HG02884 (cell line): ENCODE data around the gene MMP20.
A peak's percentile ranks its signal among the peaks of the same experiment; 100 is the strongest.

Experiments used
- ATAC-seq: cut with Tn5 transposase; IDR thresholded peaks from one replicate; pipeline ENCODE4 v1.9.1; 2021; ENCODE audit warnings: mild to moderate bottlenecking, moderate library complexity; ENCODE audit not compliant: unreplicated experiment

The MMP20 gene

DNA sequence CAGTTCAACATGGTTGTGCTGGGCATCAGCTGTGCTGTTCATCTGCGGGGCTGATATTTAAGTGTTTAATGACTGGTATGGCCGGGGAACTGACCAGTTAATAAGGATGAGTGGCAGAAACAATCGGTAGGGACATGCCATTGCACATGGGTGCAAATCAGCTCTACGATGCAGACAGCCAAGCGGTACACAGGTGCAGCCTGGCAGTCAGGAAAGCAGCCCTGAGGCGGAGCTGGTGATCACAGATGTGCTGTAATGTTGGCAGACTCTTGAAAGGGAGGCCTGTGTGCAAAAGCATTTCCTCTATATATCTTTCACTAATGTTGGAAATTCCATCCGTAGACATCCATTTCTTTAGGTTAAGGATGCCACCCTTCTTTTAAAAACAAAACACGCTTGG lies 1.1 kb downstream of the MMP20 start:
- ATAC-seq, result no peak

DNA sequence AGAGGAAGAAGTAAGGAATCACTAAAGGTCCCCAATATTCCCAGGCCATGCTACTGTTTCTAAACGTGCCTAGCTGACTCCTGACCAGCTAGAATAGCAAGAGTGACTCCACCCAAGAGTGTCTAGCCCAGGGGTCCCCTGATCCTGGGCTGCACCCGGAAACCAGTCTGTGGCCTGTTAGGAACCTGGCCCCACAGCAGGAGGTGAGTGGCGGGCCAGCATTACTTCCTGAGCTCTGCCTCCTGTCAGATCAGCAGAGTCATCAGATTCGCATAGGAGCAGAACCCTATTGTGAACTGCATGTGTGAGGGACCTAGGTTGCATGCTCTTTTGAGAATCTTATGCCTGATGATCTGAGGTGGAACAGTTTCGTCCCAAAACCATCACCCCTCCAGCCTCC lies 2.0 kb downstream of the MMP20 start:
- ATAC-seq, result no peak

DNA sequence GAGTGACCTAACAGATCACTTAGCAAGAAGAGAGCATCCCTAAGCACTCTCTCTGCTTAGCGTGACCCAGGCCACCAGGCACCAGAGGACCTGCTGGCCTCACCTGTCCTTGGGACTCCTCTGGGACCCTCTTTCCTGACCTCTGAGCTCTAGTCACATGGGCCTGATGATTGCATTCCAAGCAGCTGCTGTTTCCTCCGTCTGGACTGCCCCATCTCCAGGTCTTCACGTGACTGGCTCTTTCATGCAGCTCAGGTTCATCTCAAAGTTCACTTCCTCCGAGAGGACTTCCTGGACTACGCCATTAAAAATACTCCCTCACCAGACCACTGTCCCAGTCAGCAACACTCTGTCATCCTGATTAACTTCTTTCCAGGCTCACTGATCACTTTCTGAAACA lies 2.9 kb downstream of the MMP20 start:
- ATAC-seq, result no peak

DNA sequence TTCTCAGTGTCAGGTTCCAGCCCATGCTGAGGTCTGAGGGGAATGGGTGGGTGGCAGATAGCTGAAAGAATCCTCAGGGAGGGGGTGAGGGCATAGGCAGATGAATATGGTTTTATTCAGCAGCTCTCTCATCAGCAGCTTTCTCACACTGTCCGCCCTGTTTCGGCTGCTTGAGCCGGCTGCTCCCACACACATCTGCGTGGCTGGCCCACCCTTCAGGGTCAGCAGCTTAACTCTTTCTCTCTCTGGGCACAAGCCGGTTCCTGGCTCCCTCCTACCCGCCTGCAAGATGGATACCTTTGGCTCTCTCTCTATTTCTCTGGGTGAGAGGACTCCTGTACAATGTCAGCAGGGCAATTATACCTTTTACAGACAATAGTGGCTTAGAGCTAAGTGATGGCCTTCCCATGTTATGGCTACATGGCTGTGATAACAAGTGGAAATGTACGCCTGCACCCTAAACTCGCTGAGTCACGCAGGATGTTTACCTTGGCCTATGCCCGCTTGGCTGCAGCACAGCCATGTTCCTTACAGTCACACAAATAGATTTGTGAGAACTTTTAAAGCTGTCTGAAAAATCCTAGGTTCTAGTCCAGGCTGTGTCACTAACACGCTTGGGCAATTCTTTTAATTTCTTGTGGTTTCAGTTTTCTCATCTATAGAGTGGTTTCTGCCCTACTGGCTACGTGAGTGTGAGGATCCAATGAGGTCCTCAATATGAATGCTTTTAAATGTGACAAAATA lies 4.1 kb downstream of the MMP20 start:
- no peak for ATAC-seq

DNA sequence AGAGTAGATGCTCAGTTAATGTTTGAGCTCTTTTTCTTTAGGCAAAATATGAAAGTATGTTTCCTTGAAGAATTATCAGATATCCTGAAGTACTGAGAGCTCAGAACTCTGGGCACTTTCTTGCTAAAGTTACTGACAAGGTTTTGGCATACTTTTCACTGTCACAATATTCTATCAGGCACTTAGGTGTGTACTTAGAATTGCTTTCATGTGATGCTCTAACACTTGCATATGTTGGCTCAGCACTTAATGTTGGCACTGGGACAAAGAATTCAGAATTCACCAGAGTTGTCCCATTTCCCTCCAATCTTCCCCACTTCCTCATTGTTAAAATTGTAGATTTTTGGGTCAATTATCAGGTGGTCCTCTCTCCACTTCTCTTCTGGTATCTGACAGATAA lies 5.0 kb downstream of the MMP20 start:
- no peak for ATAC-seq

DNA sequence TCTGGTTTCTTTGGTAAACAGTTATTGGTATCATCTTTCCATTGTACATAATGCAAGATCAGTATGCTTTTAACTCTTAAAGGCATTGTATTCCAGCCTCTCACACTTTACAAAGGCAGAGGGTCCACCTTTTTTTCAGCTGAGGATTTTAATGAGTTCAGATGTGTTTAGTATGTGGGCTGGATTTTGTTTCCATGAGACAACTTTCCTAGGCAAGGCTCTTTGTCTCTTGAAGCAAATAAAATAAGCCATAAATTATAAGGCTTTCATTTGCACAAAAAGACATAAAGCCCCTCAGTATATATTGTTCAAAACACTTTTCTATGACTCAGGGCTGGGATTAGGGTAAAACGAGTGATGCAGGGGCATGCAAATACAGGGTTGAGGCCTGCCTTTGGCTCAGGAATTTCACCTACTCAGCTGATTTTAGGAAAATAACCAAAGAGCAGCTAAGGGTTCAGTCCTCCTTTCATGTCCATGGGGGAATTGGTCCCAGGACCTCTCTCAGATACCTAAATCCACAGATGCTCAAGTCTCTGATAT lies 7.6 kb downstream of the MMP20 start:
- no peak for ATAC-seq

DNA sequence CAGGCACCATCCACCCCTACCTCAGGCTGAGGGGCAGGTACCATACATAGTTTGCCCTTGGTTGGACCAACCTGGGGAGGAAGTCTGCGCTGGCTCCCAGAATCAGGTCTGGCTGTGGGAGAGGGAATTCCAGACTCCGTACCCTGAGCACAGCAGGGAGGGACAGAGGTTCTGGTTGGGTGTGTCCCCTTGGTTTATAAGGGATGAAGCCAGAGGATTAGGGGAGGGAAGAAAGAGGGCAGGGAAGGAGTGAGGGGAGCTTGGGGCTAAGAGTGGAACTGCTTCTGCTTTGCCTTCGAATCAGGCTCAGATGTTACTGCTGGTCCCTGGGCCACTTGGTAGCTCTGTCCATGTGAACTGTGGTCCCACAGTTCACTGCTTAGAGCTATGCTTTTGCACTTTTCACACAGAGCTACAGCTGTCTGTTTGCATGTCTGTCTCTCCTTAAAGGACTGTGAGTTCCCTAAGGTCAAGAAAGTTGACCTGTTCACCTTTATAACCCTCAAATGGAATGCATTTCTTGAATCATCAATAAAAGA lies 9.2 kb downstream of the MMP20 start:
- no peak for ATAC-seq

DNA sequence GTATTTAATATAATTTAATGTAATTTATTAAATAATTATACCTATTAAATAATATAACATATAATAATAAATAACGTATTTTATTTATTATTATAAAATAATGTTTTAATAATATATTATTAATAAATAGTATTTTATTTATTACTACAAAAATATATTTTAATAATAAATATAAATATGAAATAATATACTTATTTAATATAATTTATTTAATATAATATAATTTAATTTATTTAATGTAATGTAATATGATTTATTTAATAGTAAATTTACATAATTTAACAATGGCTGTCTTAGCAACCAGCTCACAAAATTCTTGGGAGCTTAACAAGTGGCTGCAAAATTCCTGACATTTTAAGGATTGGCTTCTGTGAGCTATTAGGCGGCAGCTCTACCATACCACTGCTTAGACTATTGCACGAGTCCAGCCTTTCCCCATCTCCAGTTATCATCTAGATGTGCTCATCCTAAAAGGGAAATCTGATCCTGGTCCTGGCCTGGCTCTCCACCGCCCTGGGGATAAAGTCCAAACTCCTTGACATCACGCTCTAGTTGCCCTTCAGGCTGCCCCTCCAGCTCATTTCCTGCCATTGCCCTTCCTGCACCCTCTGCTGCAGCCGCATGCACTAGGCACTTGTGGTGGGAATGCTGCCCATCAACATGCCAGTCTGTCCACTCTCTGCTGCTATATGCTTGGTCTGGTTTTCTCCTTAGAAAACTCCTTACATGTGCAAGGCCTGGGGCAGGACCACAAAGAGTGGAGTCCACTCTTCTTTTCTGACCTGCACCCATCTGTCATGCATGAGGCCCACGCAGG lies 9.8 kb downstream of the MMP20 start:
- ATAC-seq, result no peak

DNA sequence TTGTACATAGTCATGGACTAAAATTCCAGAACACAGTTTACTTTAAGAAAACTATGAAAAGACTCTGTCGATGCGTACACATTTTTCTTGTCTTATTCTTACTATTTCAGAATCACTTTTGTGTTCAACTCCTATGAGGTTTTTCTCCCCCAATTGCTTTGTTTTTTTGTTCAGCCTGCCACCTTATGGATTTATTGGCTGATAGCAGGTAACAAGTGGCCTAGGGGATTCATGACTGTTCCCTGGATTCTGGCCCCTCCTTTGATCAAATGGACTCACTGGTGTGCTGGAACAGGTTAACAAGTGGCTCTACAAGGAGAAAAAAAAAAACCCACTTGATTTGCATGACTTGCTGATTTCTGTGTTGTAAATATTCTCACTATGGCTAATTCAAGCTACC lies 10.6 kb downstream of the MMP20 start:
- ATAC-seq, result no peak

DNA sequence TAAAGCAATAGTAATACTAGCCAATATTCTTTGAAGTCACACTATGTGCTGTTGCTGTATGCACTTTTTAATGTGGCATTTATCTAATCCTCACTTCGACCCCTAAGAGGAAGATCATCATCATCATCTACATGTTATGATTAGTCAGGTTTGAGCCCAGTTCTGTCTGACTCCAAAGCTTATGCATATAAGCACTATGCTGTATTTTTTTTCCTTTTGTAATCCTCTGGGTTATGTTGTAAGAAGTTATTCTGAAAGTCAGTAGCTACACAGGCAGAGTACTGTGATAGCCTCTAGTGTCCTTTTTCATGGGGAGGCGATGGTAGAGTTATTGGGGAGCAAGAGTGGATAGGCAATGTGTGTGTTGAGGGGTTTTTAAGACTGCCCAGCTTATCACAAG lies 11.1 kb downstream of the MMP20 start:
- ATAC-seq, result no peak

DNA sequence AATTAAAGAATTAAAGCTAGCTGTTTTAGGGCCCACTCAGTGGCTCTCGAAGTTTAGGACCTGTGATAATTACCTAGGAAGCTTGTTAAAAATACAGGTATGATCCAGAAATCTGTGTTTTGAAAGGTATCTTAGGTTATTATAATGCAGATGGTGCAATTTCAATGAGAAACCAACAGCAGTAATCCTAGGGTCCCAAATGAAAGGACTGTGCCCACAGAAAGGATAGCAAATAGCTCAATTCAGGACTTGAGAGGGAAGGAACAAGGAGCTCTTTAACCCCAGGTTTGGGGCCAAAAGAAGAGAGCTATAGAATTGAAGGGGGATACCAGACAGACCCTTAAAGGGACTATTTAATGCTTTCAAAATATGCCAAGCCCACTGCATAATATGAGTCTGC lies 11.7 kb downstream of the MMP20 start:
- ATAC-seq, result no peak

DNA sequence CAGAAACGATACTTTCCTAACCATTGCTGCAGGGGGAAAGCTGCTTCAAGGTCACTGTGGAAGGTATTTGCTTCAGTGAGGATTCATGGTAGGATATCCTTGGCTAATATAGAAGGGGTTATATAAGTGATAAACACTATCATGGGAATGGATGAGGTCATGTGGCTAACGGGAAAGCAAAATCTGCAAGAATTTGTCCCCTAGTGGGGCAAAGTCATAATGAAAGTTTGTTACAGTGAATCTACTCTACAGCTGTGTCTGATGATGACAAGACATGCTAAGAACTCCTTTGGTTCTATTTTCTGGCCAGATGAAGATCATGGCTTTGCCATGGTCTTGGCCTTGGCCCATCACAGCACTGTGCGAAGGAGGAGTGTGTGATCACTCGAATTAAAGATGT lies 13.8 kb downstream of the MMP20 start:
- ATAC-seq, result peak; percentile 51

DNA sequence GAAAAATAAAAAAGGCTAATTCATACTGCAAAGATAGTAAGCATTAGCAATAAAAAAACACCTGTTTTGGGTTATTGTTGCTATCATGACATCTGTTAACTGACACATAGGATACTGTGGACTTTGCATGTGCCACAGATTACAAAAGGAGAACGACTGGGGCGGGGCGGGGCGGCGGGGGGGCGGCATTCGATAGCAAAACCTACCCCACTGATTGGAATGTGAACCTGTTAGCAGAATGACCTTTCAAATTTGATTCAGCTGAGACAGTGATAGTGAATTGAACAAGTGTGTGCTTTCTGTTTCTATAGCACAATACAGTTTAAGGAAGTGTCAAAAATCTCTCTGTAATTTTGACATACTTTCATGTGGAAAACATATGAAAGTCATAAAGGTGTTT lies 14.9 kb downstream of the MMP20 start:
- peak; percentile 26 for ATAC-seq

DNA sequence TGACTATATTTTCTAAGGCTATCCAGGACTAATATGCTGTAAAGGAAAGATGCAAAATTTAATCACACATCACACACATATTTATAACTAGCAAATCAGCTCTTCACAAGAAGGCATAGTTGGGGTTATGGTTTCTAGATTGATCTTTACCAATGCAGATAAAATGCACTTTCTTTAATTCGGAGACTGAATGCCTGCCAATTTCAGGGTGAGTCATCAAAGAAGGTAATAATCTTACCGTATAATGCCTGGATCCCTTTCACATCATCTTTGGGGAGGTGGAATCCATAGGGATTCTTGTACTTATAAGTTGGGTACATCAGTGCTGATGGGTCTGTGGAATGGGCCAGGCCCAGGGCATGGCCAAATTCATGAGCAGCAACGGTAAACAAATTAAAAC lies 16.4 kb downstream of the MMP20 start:
- ATAC-seq, result no peak

DNA sequence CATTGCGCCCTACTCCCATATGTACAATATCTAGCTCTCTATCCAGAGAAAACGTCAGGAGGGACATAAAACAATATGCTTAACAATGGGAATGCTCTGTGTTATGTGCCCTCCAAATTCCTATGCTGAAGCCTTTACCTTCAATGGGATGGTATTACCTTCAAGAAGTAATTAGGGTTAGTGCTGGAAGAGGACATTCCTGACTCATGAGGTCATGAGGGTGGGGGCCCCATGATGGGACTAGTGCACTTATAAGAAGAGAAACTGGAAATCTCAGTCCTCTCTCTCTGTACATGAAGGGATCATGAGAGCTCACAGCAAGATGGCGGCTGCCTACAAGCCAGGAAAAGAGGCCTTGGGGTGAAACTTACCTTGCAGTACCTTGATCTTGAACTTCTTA lies 20.3 kb downstream of the MMP20 start:
- no peak for ATAC-seq

DNA sequence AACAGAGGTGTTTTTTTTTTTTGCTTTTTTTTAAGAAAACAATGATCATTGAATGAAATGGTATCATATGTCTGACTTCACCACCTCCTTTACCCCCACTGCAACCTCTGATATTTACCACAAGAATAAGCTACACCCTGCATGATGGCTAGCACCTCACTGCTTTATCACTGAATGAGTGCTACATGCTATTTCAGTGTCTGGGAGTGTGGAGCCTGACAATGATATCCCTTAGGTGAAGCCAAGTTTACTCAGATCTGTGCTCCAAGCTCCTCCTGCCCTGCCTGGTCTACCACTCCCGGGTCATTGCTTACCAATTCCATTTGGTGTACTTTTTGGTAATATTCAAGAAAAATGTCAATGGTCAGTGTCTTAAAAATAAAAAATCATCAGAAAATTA lies 21.1 kb downstream of the MMP20 start:
- no peak for ATAC-seq

DNA sequence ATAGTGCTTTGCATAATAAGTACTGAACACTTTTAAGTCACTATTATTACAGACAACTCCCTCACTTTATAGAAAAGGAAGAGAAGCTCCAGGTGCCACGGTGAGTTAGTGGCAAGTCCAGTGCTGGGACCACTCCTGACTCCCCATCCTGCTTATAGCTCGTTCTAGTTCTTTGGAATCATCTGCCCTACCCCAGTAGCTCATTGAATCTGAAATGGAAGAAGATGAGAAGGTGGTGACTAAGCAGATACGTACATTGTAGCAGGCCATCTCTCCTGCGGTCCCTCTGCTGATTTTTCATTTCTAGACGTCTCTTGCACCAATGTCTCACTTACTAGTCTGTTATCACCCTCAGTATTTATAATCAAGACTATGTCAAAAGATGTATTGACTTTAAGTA lies 21.6 kb downstream of the MMP20 start:
- ATAC-seq, result no peak

DNA sequence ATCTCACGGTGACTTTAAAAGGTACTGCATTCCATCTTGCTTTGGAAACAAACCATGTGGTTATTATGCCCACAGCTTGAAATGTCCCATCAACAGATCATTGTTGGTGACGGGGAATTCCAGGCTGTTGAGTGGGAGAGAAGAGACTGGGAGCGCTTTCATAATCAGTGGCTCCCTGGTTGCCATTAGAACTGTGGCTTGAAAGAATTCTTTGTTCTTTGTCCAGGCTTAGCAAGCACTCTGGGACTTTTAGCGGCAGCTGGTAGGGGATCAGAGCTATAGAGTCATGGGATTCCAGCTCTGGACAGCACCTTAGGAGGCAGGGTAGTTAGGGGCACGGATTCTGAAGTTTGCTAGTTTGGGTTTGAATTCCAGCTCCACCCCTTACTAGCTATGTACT lies 22.0 kb downstream of the MMP20 start:
- no peak for ATAC-seq

DNA sequence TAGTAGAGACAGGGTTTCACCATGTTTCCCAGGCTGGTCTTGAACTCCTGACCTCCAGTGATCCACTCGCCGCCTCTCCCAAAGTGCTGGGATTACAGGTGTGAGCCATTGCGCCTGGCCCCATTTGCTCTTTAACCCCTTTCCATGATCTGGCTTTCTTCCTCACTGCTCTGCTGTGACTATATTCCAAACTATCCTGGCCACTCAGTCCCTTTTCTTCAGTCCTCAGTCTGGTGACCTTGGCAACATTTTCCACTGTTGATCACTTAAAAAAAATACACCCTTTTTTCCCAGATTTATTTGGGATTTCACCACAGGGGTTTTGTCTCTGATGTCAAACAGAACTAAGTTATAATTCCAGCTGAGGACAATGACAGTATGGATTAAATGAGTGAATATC lies 24.5 kb downstream of the MMP20 start:
- ATAC-seq, result no peak

DNA sequence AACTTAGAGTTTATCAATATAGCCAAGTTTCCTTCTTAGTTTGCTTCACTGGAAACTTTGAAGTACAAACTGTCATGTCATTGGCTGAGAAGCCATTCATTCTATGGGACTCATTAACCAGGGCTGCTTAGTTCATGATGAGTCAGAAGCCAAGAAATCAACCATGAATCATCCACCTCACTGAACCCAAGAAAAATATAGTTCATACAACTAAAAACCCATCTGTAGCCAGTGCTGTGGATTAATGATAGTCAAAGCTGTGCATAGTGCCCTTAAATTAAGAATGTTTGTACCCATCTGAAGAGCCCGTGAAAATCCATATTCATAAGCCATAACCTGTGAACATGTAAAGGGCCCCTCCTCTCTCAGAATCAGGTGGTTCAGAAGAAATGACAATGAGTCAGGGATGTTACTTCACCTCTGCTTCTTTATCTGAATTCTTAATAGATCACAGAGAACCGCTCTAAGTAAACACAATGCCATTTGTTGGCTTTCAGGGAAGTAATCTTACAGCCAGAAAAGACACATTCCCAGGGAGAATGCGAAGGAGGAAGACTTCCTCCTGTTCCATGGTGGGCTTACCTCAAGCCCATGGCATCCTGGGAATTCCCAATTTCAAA lies 25.4 kb downstream of the MMP20 start:
- peak; percentile 88 for ATAC-seq

DNA sequence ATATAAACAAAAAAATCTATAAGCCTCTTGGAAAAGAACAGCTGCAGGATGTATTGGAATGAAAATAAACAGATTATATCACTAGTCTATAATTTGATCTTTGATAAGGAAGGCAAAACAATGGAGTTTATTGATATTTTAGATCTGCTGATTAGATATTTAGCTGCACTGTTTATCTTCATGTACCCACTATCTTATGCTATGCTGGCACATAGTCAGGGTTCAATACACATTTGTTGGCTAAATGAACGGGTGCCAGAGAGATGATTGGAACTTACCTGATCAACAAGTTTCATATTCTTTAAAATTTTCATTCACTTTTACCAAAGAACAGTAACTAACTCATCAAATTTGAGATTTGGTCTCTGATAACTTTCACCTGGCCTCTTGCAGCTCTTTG lies 26.9 kb downstream of the MMP20 start:
- ATAC-seq, result no peak

DNA sequence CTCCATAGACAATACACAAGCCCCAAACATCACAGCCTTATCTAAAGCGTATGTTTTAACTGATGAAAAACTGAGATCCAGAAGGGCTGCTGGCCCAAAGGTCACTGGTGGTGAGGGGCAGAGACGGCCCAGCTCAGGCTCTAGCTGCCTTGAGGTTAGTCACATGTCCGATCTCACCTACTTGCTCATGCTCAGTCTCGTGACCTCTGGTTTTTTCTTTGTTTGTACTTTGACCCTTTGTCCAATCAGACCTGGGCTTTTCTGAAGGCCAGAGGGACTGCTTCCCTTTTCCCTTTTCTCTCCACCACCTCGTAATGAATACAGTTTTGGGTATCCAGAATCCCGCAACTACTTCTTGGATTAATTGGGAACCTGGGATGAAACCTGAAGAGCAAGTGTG lies 28.6 kb downstream of the MMP20 start:
- no peak for ATAC-seq
